Stromal cell of bone marrow (primary cell): ENCODE results near the gene ZNF648.
"Not testable (repeated sequence)": the region's sequence is repeated elsewhere in the genome, so short reads cannot be mapped to it uniquely, and the experiment has no call there.

Source experiments
- DNase-seq: peaks from one replicate; pipeline ENCODE4 v3.0.0-alpha.2; 2012; ENCODE audit warnings: low read depth

Gene ZNF648

GRCh38 chr1:182029379-182030331, 31.9 kb downstream of the ZNF648 start:
- peak; percentile 75 for DNase-seq

- no peak for DNase-seq
Measured at GRCh38 chr1:182029002-182029378, 32.5 kb downstream of the ZNF648 start.

- DNase-seq = no peak
Measured at GRCh38 chr1:182015360-182015759, 46.2 kb downstream of the ZNF648 start.

- not testable (repeated sequence) for DNase-seq
Measured at GRCh38 chr1:182010800-182011370, 50.6 kb downstream of the ZNF648 start.

GRCh38 chr1:182005398-182005797, 56.1 kb downstream of the ZNF648 start:
- DNase-seq = not testable (repeated sequence)

GRCh38 chr1:182004601-182005000, 56.9 kb downstream of the ZNF648 start:
- DNase-seq = no peak
